ENCODE measurements around the gene HNRNPL.
"Not testable (repeated sequence)": the region's sequence is repeated elsewhere in the genome, so short reads cannot be mapped to it uniquely, and the experiment has no call there.

Gene HNRNPL

GRCh38 chr19:38890686-38891085, 40.9 kb upstream of the HNRNPL start:
- DNase-seq = no peak
- no peaks in the 10 kb centered on the region for H3K36me3 ChIP-seq (replicated peaks; ENCODE audit: insufficient read depth, low read length)
- no peak overlapping the region for H3K4me3 ChIP-seq (ENCODE audit: low read length)
- H2AFZ ChIP-seq (ENCODE audit: low read length) = no peak overlapping the region
- TF ChIP-seq CTCF (IDR thresholded peaks at IDR 0.05; ENCODE audit: low read length) (no peak), EZH2phosphoT487 (IDR thresholded peaks at IDR 0.05; ENCODE audit: low read length) (no peak), EZH2 (optimal IDR thresholded peaks at IDR 0.05; ENCODE audit: low read depth, low read length) (no peak)
- H3K27ac ChIP-seq (ENCODE audit: low read length) = no peak overlapping the region
- no peaks in the 10 kb centered on the region for H3K4me1 ChIP-seq (ENCODE audit: low read length)
- no peaks in the 10 kb centered on the region for H3K9me3 ChIP-seq (replicated peaks; ENCODE audit: insufficient read depth, low read length)
- no peak overlapping the region for H3K4me2 ChIP-seq (ENCODE audit: low read depth, low read length)
- H4K20me1 ChIP-seq (ENCODE audit: insufficient read depth, low read length) = no peaks in the 10 kb centered on the region
- H3F3A ChIP-seq (ENCODE audit: insufficient read depth, low read length) = no peaks in the 10 kb centered on the region
- H3K9me2 ChIP-seq (replicated peaks; ENCODE audit: insufficient read depth, low read length) = no peaks in the 10 kb centered on the region
- H3K9ac ChIP-seq (ENCODE audit: low read length) = no peak overlapping the region
- no peaks in the 10 kb centered on the region for H3K27me3 ChIP-seq (replicated peaks; ENCODE audit: insufficient read depth, low read length)
- peaks cover 3% of the 10 kb centered on the region for H3K79me2 ChIP-seq (ENCODE audit: low read length)

GRCh38 chr19:38889803-38890202, 40.0 kb upstream of the HNRNPL start:
- Histone ChIP-seq H3K4me2 (ENCODE audit: low read depth, low read length) (no peak overlapping the region), H3K79me2 (ENCODE audit: low read length) (no peaks in the 10 kb centered on the region), H3K27ac (ENCODE audit: low read length) (no peak overlapping the region), H3K27me3 (replicated peaks; ENCODE audit: insufficient read depth, low read length) (no peaks in the 10 kb centered on the region), H3K4me1 (ENCODE audit: low read length) (no peaks in the 10 kb centered on the region), H3F3A (ENCODE audit: insufficient read depth, low read length) (no peaks in the 10 kb centered on the region), H4K20me1 (ENCODE audit: insufficient read depth, low read length) (no peaks in the 10 kb centered on the region), H2AFZ (ENCODE audit: low read length) (no peak overlapping the region), H3K9ac (ENCODE audit: low read length) (no peak overlapping the region), H3K4me3 (ENCODE audit: low read length) (no peak overlapping the region), H3K36me3 (replicated peaks; ENCODE audit: insufficient read depth, low read length) (no peaks in the 10 kb centered on the region), H3K9me2 (replicated peaks; ENCODE audit: insufficient read depth, low read length) (no peaks in the 10 kb centered on the region), H3K9me3 (replicated peaks; ENCODE audit: insufficient read depth, low read length) (no peaks in the 10 kb centered on the region)
- DNase-seq = no peak
- no peak for TF ChIP-seq EZH2 (optimal IDR thresholded peaks at IDR 0.05; ENCODE audit: low read depth, low read length)
- no peak for TF ChIP-seq EZH2phosphoT487 (IDR thresholded peaks at IDR 0.05; ENCODE audit: low read length)
- TF ChIP-seq CTCF (IDR thresholded peaks at IDR 0.05; ENCODE audit: low read length) = no peak

- H3K4me2 ChIP-seq (ENCODE audit: low read depth, low read length) = no peak overlapping the region
- no peak overlapping the region for H3K9ac ChIP-seq (ENCODE audit: low read length)
- no peak for DNase-seq
- H3K4me3 ChIP-seq (ENCODE audit: low read length) = no peak overlapping the region
- H2AFZ ChIP-seq (ENCODE audit: low read length) = no peak overlapping the region
- TF ChIP-seq EZH2phosphoT487 (IDR thresholded peaks at IDR 0.05; ENCODE audit: low read length) (no peak), EZH2 (optimal IDR thresholded peaks at IDR 0.05; ENCODE audit: low read depth, low read length) (no peak), CTCF (IDR thresholded peaks at IDR 0.05; ENCODE audit: low read length) (no peak)
- no peaks in the 10 kb centered on the region for H3K36me3 ChIP-seq (replicated peaks; ENCODE audit: insufficient read depth, low read length)
- no peaks in the 10 kb centered on the region for H3K9me3 ChIP-seq (replicated peaks; ENCODE audit: insufficient read depth, low read length)
- no peaks in the 10 kb centered on the region for H3F3A ChIP-seq (ENCODE audit: insufficient read depth, low read length)
- no peaks in the 10 kb centered on the region for H4K20me1 ChIP-seq (ENCODE audit: insufficient read depth, low read length)
- H3K27ac ChIP-seq (ENCODE audit: low read length) = no peak overlapping the region
- no peaks in the 10 kb centered on the region for H3K4me1 ChIP-seq (ENCODE audit: low read length)
- no peaks in the 10 kb centered on the region for H3K9me2 ChIP-seq (replicated peaks; ENCODE audit: insufficient read depth, low read length)
- H3K79me2 ChIP-seq (ENCODE audit: low read length) = no peaks in the 10 kb centered on the region
- H3K27me3 ChIP-seq (replicated peaks; ENCODE audit: insufficient read depth, low read length) = no peaks in the 10 kb centered on the region
Observed at GRCh38 chr19:38888876-38889275, 39.1 kb upstream of the HNRNPL start.

- not testable (repeated sequence) for DNase-seq; H3K27me3 ChIP-seq (replicated peaks; ENCODE audit: insufficient read depth, low read length); H3K4me1 ChIP-seq (ENCODE audit: low read length); H3K9me3 ChIP-seq (replicated peaks; ENCODE audit: insufficient read depth, low read length); H3K27ac ChIP-seq (ENCODE audit: low read length); H3K4me3 ChIP-seq (ENCODE audit: low read length); H3K9me2 ChIP-seq (replicated peaks; ENCODE audit: insufficient read depth, low read length); H4K20me1 ChIP-seq (ENCODE audit: insufficient read depth, low read length); H3K4me2 ChIP-seq (ENCODE audit: low read depth, low read length); H3F3A ChIP-seq (ENCODE audit: insufficient read depth, low read length); H3K79me2 ChIP-seq (ENCODE audit: low read length); H3K36me3 ChIP-seq (replicated peaks; ENCODE audit: insufficient read depth, low read length); H2AFZ ChIP-seq (ENCODE audit: low read length); H3K9ac ChIP-seq (ENCODE audit: low read length)
Observed at GRCh38 chr19:38884691-38885090, 34.9 kb upstream of the HNRNPL start.
